NCI-H2107 treated with DMSO at 0.1 percent for 48 hours (cell line): ENCODE measurements around the gene RPS6KB2.

Source experiments
- DNase-seq: peaks from one replicate; lab custom pipeline; 2025; ENCODE audit not compliant: unreplicated experiment; lab: John Stamatoyannopoulos, UW

RPS6KB2 gene

GRCh38 chr11:67441098-67441563 lies 12.8 kb downstream of the RPS6KB2 start:
- no peak for DNase-seq

- no peak for DNase-seq
Measured at GRCh38 chr11:67441731-67442351, 13.5 kb downstream of the RPS6KB2 start.

- DNase-seq = no peak
Measured at GRCh38 chr11:67442504-67443404, 14.5 kb downstream of the RPS6KB2 start.

GRCh38 chr11:67445515-67445914 lies 17.2 kb downstream of the RPS6KB2 start:
- DNase-seq = no peak

GRCh38 chr11:67448220-67448609 lies 19.9 kb downstream of the RPS6KB2 start:
- DNase-seq = no peak

GRCh38 chr11:67449116-67449844 lies 21.0 kb downstream of the RPS6KB2 start:
- peak; percentile 33 for DNase-seq

- DNase-seq = no peak
Measured at GRCh38 chr11:67450796-67451657, 22.7 kb downstream of the RPS6KB2 start.

- no peak for DNase-seq
Measured at GRCh38 chr11:67451658-67451976, 23.3 kb downstream of the RPS6KB2 start.

GRCh38 chr11:67452141-67452952 lies 24.1 kb downstream of the RPS6KB2 start, which contains the start of gene GPR152:
Gene GPR152, minus strand, starts transcription at chr11:67452729. Its CDS starts 5 bp downstream, at chr11:67452724.
- DNase-seq = no peak

GRCh38 chr11:67453816-67454732 lies 25.8 kb downstream of the RPS6KB2 start:
- no peak for DNase-seq

GRCh38 chr11:67455054-67455453 lies 26.8 kb downstream of the RPS6KB2 start, which contains the start of gene CABP4:
Gene CABP4, plus strand, starts transcription at chr11:67455354. Its CDS starts 70 bp downstream, at chr11:67455424.
- DNase-seq = no peak

- no peak for DNase-seq
Measured at GRCh38 chr11:67456068-67456705, 27.9 kb downstream of the RPS6KB2 start.

GRCh38 chr11:67457453-67457852 lies 29.2 kb downstream of the RPS6KB2 start:
- DNase-seq = no peak

GRCh38 chr11:67458266-67458665 lies 30.0 kb downstream of the RPS6KB2 start:
- DNase-seq = no peak

GRCh38 chr11:67463186-67463585 lies 34.9 kb downstream of the RPS6KB2 start:
- DNase-seq = no peak

GRCh38 chr11:67463680-67464410 lies 35.6 kb downstream of the RPS6KB2 start:
- no peak for DNase-seq

GRCh38 chr11:67464411-67465188 lies 36.3 kb downstream of the RPS6KB2 start:
- peak; percentile 62 for DNase-seq
